Retina (tissue), 1 donor: ENCODE data around the gene POLN.
A peak's percentile ranks its signal among the peaks of the same experiment; 100 is the strongest.
"Not testable (repeated sequence)": the region's sequence is repeated elsewhere in the genome, so short reads cannot be mapped to it uniquely, and the experiment has no call there.

Source experiments
- DNase-seq: peaks from one replicate; pipeline ENCODE4 v3.0.0-alpha.2; 2016

POLN gene

DNA sequence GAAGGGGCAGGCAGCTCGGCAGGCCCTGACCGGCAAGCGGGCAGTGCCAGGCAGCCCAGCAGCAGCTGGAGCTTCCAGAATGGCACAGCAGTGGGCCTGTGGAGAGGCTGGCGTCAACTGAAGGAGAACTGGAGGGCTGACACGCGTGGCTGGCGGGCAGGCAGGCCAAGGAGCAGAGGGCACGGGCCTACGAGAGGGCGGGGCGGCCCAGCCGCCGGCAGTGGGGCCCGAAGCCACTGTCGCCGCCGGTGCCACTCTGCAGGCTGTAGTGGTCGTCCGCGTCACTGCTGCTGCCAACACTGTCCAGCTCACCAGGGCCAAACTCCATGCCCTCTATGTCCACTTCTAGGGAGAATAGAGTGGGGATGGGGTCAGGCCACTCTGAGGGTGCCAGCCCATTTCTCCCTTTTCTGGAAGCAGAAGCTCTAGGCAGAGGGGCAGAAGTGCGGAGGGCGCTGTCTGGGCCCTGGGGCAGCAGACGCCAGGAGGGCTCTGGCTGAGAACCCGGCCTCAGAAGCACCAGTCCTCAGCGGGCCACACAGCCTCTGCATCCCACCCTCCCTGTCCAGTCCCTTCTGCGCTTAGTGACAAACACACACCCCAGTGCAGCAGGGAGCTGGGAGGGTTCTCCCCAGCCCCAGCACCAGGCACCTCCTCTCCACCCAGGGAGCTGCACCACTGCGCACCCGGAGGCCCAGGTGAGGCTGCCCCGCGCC, 8.6 kb upstream of the POLN start:
- peak; percentile 0 for DNase-seq

DNA sequence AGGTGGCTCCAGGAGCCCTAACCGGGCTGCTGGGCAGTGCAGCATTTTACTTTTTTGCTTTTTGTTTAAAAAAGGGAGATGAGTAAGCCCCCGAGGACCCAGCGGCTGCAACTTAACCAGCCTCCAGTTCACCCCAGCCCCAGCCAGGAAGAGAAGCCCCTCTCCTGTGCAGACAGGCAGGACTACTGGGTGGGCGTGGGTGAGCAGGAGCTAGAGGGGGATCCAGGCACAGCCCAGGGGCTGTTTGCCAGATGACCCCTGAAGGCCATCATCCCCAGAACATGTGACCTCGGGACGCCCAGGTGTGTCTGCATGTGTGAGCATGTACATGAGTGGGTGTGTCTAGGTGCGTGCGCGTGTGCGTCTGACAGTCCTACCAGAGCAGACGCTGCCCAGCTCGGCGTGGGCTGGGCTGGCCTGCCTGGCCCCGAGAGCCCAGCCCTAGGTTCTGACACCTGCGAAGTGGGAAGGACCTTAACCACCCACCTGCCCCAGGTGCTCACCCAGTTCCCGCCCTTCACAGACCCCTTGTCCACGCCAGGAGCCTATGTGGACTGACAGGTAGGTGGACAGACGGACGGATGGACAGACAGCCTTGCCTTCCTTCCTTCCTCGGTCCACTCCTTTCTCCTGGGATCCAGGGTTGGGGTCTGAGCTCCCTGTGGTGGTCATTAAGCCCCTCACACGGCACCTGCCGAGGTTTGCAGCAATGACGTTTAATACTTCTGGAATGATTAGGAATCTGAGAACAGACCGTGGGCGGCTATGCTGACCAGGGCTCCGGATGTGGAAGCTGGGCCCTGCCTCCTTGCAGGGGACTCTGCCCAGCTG, 7.8 kb upstream of the POLN start:
- DNase-seq, result no peak

DNA sequence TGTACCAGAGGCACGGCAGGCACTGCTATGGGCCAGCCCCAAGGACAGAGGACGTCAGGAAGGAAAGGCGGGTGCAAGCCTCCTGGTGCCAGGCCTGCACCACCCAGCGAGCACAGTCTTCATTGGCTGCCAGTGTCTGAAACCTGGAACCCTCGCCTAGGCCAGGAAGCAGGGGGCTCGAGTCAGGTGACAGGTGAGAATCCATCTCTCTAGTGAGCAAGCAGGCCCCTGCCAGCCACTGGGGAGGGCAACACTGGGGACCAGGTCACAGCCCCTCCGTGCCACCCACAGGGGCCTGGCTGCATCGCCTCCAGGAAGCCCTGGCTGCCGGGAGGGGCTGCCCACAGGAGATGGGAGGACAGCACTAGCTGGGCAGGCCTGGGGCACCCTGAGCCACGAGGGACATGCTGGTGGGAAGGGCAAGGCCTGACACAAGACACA, 6.9 kb upstream of the POLN start:
- DNase-seq, result no peak

DNA sequence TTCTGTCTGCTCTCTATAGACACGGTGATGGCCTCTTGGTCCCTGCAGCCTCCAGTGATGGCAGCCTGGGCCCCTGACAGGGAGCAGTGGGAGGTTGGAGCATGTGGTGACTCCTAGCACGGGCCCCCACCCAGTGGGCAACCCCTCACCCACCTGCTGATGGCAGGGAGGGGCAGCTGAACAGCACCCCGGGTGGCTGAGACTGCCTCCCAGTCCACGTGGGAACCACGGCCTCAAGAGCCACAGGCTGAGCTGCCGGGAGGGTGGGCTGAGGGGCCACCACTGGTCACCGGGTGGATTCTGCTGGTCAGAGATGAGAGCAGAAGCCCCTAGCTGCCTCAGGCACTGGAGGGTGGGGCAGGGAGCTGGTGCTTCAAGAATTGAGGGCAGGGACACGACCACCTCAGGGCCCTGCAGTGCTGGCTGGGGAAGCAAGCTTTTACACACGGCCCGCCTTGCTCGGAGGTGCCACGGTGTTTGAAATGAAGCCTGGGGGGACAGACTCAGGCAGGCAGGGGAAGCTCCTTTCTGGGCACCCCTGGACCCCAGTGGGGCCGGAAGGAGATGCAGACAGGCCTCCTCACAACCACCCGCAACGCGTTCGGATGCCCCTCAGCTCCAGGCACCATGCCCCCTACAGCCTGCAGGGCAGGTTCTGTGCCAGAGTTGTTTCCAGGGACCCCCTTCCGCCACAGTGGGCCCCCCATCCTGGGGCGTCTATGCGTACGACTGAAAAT, 6.3 kb upstream of the POLN start:
- DNase-seq, result no peak

DNA sequence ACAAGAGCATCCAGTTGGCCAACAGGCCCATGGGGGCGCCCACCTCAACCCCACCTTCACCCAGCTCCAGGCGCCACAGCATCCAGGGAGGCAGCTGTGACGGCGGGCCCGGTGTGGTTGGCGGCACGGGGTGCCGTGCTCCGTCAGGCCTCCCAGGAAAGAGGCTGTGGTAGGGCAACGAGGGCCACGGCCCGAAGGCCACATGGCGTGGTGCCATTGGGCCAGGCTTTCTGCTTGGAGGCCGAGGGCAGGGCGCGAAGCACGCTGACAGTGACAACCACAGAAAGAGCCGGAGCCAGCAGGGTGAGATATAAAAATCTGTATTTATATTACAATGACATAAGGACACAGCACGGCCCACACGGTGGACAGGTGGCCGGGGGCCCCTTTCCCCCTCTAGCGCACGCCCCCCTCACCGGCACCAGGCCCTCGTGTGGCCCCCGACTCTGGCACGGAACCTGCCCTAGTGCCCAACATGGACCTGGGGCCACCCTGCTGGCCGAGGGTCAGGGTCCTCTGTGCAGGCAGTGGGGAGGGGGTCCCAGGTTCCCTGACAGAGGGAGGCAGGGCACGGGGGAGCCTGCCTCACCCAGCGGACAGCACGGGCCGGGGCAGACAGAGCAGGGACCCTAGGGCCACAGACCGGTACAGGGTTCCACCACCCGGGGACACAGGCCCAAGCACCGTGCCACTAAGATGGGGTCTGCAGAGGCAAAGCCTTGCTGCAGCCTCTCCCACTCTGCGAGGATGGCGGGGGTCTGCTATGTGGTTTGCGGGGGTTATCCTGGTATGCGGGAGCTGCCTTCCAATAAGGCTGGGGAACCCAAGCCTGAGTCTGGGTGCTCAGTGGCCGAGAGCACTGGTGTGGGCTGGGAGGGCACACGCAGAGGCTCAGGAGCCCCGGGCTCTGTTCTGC, 5.5 kb upstream of the POLN start:
- DNase-seq, result no peak

DNA sequence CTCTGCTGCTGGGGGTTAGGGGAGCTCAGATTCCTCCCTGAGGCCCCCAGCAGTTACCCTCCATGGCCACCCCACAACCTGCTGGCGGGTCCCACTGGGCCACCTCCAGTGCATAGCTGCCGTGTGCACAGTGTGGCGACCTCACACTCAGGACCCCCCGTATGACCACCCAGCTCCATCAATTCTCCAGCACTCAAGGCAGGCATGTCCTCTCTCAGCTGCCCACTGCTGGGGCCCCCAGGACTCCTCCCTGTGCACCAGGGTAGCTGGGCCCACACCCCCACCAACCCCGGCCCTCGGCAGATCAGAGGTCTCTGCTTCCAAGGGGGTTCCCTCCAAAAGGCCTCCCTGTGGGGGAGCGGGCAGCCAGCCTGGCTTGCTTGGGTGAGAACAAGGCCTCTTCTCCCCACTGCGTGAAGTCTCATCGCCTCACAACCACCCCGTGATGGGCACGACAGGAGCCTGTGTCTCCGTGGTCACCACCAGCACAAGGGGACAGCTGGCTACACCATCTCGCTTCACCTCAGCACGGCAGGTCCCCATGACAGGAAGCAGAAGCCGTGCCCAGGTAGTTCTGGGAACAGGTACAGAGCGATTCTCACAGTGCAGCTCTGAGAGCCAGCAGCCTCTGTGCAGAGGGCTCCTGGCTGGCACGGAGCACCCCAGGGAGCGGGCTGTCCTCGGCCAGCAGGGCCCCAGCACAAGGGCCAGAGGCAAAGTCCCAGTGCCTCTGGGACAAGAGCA, 4.6 kb upstream of the POLN start:
- no peak for DNase-seq

DNA sequence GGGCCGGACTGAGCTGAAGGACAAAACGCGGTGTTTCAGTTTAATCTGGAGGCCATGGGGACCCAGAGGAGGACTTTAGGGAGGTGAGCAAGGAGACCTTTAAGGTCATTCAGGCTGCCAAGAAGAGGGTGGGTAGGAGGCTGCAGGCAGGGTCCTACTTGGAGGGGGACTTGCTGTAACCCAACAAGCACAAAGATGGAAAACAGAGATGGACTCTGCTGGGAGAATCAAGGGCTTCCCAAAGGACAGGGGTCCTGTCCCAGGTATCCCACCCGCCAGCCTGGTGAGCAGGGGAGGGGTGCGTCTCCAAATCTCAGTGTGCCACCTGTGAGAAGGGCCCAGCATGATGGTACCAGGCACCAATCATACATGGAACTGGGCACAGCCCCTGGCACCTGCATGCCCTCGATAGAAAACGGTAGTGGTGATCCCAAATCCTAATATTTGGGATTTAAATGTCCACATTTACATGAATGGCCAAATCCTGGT, 3.9 kb upstream of the POLN start:
- no peak for DNase-seq

DNA sequence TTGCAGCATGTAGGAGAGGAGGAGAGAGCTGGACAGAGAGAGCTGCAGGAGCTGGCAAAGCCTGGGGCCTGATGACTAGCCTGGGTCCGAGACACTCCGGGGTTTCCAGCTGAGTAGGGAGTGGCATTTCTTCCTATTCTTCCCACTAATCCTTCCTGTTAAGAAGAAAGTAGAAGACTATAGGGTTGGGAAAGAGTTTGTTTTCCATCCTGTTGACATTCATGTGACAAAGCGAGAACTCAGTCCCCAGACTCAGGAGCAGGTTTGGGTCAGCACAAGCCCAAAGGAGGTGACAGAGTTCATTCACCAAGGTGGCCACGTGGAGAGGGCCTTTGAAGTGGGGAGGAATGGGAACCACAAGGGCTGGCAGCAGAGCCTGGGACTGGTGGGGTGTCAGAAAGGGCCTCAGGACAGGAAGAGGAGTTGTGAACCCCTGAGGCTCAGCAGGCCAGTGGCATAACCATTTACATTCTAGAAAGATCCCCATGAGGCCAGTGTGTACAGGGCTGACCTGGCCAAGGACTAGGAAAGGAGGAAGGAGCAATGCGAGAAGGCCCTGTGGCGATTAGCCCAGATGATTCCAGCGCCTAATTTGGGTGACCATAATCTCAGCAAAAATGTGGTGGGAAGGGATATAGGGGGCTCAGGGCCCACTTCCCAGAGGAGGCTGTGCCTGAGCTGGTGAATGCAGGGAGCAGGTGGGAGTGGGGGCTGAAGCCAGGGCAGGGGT, 3.3 kb upstream of the POLN start:
- no peak for DNase-seq

DNA sequence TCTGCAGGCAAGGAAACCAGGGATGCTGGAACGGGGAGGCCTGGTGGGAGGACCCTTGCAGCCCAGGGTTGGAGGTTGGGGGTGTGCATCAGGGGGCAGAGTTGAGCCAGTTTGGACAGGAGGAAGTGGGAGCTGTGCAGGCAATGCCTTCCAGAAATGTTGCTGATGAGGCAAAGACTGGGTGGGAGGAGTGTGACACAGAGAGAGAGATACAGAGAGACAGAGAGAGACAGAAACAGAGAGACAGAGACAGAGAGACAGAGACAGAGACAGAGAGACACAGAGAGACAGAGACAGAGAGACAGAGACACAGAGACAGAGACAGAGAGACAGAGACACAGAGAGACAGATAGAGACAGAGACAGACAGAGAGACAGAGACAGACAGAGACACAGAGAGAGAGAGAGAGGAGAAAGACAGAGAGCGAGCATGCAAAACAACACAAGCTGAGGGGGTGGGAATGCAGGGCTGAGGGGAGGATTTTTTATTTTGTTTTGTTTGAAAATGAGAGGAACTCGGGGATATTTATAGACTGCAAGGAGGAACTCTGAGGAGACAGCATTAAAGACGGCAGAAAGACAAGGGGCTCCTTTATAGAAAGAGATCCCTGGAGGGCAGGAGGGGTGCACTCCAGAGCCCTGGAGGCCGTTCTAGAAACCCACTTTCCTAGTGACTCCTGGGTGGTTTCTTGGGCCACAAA, 1.9 kb upstream of the POLN start:
- DNase-seq, result peak; percentile 31

DNA sequence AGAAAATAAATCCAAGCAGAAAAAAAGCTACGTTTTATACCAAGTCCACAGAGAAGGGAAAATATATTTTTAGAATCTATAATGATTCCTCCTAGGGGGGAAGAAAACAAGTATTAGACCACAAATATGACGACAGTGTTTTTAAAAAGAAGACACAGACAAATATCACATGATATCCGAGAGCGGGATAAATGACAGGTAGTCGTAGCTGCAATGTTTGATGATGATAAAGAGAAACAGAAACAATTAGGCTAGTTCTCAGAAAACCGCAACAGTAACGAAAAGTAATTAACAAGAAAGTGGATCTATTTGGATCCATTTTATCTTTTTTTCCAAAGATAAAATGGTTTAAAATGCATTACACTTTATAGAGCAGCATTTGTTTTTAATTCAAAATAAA, 918 bp downstream of the POLN start:
- no peak for DNase-seq

DNA sequence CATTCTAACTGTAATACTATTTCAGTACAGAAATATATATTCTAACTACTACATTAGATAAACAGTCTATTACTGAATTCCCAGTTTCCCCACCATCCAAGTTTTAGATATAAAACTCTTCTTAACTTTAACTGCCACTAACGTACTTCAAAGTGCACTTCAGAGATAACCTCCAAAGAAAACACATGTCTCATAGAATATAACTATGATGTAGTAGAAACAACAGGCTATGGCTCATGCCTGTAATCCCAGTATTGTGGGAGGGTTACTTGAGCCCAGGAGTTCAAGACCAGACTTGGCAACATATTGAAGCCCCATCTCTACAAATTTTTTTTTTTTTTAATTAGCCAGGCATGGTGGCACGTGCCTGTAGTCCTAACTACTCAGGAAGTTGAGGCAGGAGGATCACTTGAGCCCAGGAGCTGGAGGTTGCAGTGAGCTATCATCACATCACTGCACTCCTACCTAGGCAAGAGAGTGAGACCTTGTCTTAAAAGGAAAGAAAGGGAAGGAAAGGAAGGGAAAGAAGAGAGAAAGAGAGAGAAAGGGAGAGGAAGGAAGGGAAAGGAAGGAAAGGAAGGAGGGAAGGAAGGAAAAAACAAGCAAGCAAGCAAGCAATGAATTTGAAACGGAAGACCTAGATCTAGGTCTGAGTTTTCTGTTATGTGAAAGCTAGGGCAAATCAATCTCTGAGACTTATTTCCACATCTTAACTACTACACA, 4.8 kb downstream of the POLN start:
- DNase-seq, result peak; percentile 0

DNA sequence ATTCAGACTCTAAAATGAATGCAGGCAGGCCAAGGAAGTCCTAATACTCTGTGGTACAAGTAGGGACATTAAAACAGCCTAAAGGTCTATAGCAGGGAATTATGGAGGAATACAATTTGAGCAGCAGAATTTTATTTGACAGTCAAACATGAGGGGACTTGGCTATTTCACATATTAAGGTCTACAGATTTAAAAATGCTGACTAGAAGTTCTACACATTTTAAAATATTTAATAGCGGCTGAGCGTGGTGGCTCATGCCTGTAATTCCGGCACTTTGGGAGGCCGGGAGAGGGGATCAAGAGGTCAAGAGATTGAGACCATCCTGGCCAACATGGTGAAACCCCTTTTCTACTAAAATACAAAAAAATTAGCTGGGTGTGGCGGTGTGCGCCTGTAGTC, 10.8 kb downstream of the POLN start:
- DNase-seq, result no peak

DNA sequence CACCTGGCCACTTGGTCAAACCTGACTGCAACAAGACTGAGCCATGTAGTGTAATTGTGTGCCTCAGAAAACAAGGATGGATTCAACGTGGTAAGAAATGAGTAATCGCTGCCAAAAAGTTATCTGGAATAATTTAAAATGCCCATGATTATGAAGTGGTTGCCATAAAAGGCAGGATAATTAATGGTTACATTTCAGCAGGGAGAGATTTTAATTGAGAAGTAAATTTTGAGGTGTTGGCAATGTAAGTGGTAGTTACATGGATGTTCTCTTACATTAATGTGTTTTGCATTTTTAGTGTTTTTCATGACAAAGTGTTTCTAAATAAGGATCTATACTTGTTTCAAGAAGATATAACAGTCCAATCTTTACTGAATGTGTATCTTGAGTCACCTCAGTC, 15.7 kb downstream of the POLN start:
- DNase-seq, result no peak

DNA sequence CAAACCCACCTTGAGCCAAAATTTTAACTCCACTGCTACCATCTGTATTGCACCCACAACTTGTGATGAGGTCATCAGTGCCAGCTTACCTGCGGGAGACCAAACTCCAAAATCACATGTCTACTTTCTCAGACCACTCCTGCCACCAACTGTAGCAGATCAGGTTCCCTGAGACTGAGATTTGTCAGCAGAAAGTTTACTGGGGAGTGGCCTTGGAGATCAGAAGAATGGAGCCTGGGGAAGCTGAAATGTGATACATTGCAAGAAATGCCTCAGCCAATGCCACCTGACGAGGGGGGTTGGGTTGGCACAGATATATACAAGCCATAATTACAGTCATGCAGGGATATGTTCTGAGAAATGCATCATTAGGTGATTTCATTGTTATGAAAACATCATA, 19.1 kb downstream of the POLN start:
- no peak for DNase-seq

DNA sequence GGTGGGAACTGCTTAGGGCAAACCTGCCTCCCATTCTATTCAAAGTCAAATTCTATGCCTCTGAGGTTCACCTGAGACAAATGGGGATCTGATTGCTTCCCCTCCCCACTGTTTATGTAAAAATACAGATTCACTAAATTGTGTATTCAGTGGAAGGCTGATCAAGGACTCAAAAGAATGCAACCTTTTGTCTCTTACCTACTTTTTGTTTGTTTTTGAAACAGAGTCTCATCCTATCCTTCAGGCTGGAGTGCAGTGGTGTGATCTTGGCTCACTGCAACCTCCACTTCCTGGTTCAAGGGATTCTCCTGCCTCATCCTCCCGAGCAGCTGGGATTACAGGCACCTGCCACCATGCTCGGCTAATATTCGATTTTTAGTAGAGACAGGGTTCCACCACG, 20.5 kb downstream of the POLN start:
- DNase-seq, result not testable (repeated sequence)

DNA sequence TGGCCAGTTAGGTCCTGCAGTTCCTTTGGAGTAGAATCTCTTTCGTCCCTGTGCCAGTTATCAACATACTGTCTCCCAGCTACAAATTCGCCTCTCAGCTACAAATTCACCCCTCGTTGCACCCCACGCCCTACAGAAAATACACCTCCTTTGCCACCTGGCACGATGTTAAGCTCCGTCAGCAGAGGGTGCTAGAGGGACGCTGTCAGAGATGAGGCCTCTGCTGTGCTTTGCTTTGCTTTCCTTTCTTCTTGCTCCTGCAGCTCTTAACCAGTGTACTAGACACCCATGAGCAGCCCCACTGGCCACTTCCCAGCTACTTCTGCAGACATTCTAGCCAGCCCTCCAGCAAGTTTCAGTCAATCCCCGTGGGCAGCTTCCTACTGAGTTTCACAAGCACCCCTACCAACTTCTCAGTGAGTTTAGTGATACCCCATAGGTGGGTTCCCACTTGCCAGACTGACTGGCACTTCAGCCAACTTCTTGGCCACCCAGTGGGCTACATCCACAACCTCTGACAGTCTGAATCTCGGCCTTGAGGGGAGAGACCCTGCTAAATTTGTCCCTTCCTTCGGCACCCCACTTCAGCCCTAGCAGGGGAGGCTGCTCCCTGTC, 21.8 kb downstream of the POLN start:
- DNase-seq, result peak; percentile 78

DNA sequence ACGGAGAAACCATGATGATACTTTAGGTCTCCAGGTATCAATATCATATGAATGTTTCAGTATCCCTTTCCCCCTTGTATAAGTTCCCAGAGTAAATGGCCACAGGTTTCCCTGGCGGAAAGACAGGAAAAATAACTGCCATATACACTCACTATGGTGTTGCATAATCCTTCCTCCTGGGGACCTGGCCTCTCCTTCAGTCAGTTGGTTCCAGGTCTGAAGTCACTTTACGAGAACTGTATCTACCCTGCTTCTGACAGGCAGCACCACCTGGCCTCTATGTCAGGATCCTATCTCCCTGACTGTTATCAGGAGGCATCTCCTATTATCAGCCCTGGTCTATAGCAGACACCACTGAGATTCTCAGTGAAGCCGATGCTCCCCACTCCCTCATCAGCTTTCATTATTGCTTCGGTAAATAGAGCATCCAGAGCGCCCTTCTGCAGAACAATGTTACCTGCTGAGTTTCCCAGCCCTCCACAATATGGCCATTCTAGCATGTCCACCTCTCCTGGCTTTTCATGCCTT, 22.6 kb downstream of the POLN start:
- DNase-seq, result no peak

DNA sequence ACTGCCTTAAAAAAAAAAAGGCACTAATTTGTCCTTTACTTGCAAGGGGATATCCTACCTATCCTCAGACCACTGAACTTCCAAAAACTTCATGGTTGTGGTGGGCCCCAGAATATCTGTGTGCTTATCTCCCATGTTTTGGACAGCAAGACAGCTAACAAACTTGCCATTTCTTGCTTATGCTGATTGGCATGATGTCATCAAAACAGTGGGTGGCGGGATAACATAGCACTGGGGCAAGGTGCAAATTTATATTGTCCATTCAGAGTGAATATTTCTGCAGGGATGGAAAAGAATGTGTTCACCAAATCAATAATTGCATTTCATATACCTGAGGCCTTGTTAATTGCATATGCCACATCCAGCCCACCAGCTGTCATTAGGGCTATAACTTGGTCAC, 23.5 kb downstream of the POLN start:
- DNase-seq, result no peak

DNA sequence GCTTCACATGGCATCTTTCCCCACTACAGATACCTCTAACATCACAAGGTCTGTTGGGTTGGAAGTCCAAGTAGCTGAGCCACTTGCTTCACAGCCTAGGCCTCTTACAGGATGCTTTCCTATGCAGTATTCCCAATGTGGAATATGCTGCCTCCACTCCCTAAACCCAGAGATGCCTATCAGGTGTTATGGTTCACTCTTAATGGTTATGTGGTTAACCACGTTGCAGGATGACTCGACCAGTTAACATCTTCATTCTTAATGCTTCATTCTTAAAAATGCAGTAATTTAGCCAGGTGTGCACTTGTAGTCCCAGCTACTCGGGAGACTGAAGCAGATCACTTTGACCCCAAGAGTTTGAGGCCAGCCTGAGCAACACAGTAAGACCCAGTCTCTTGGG, 24.2 kb downstream of the POLN start:
- no peak for DNase-seq
